Activated CD4-positive, alpha-beta T cell treated with anti-CD3 and anti-CD28 coated beads for 24 hours (primary cell): ENCODE data around the gene GOLPH3.
"Not testable (repeated sequence)": the region's sequence is repeated elsewhere in the genome, so short reads cannot be mapped to it uniquely, and the experiment has no call there.

ENCODE experiments used
- DNase-seq, 2 donors: peaks; one replicate each; pipeline ENCODE4 v3.0.0-alpha.2; 2020; ENCODE audit warnings: low read depth in 2 of 2

The GOLPH3 gene

GRCh38 chr5:32099486-32100035 is 74.6 kb downstream of the GOLPH3 start:
- no peak for DNase-seq

- DNase-seq = no peak
These were observed 75.2 kb downstream of the GOLPH3 start for GRCh38 chr5:32098890-32099310.

- DNase-seq = no peak
These were observed 75.8 kb downstream of the GOLPH3 start for GRCh38 chr5:32098291-32098690.

- DNase-seq = no peak
These were observed 77.1 kb downstream of the GOLPH3 start for GRCh38 chr5:32096891-32097595.

- no peak for DNase-seq
These were observed 78.9 kb downstream of the GOLPH3 start for GRCh38 chr5:32095261-32095671.

- no peak for DNase-seq
These were observed 79.4 kb downstream of the GOLPH3 start for GRCh38 chr5:32094691-32095090.

- DNase-seq = peak; percentile 46 to 64
These were observed 80.9 kb downstream of the GOLPH3 start for GRCh38 chr5:32092938-32093812.

- DNase-seq = no peak
These were observed 83.4 kb downstream of the GOLPH3 start for GRCh38 chr5:32090755-32091128.

GRCh38 chr5:32090026-32090754 is 83.9 kb downstream of the GOLPH3 start:
- no peak for DNase-seq

- DNase-seq = no peak
These were observed 84.7 kb downstream of the GOLPH3 start for GRCh38 chr5:32089146-32090000.

GRCh38 chr5:32088214-32088613 is 85.9 kb downstream of the GOLPH3 start:
- no peak for DNase-seq

- no peak for DNase-seq
These were observed 86.7 kb downstream of the GOLPH3 start for GRCh38 chr5:32087086-32088082.

- no peak for DNase-seq
These were observed 90.1 kb downstream of the GOLPH3 start for GRCh38 chr5:32083981-32084430.

GRCh38 chr5:32082701-32083100 is 91.4 kb downstream of the GOLPH3 start:
- DNase-seq = no peak

- DNase-seq = not testable (repeated sequence)
These were observed 93.6 kb downstream of the GOLPH3 start for GRCh38 chr5:32080565-32080964.

GRCh38 chr5:32078855-32079254 is 95.3 kb downstream of the GOLPH3 start:
- not testable (repeated sequence) for DNase-seq

GRCh38 chr5:32076699-32077695 is 97.1 kb downstream of the GOLPH3 start:
- DNase-seq = peak; percentile 5 to 15
